ENCODE data around the gene SLC11A1. TPM values are rescaled to one million over a fixed set of nuclear protein-coding genes. Genes with fewer than 3 reads are reported as not detected.

Gene SLC11A1
- total and polyA plus RNA-seq, 11 donors = 0.96 to 31.0 (median 4.5) TPM

GRCh38 chr2:218419630-218420216 lies 37.6 kb downstream of the SLC11A1 start:
- no peak overlapping the region for H3K27ac ChIP-seq

GRCh38 chr2:218421027-218421426 lies 39.0 kb downstream of the SLC11A1 start:
- no peak for TF ChIP-seq CTCF (IDR thresholded peaks at IDR 0.05)
- no peak for TF ChIP-seq POLR2A (IDR thresholded peaks at IDR 0.05)
- DNase-seq = no peak

More at GRCh38 chr2:218419630-218420216, 37.6 kb downstream of the SLC11A1 start:
- no peaks in the 10 kb centered on the region for H3K9me3 ChIP-seq
- H3K36me3 ChIP-seq = no peaks in the 10 kb centered on the region
- ATAC-seq (peak in 1 of 4 donors; percentile 36), DNase-seq (no peak)
- no peaks in the 10 kb centered on the region for H3K27me3 ChIP-seq
- WGBS, 4 donors = 58 to 79% (median 74%) methylated on average over 4 to 7 of the region's 7 CpGs
- TF ChIP-seq CTCF (IDR thresholded peaks at IDR 0.05) = no peak
- no peak for TF ChIP-seq POLR2A (IDR thresholded peaks at IDR 0.05)
- no peak overlapping the region for H3K4me3 ChIP-seq
- no peaks in the 10 kb centered on the region for H3K4me1 ChIP-seq
- intact Hi-C loops (cut with DNase I) = loop anchor here in 2 of 10 donors (5.0 kb wide), 2 partner anchors 38 to 43 kb away; no protein-coding TSS in a partner anchor

GRCh38 chr2:218422403-218423086 lies 40.5 kb downstream of the SLC11A1 start:
- H3K9me3 ChIP-seq = no peaks in the 10 kb centered on the region
- no peaks in the 10 kb centered on the region for H3K27me3 ChIP-seq
- no peak for TF ChIP-seq CTCF (IDR thresholded peaks at IDR 0.05)
- WGBS, 4 donors = 83 to 87% (median 85%) methylated on average over 7 to 9 of the region's 9 CpGs
- no peak overlapping the region for H3K4me3 ChIP-seq
- no peaks in the 10 kb centered on the region for H3K36me3 ChIP-seq
- no peak overlapping the region for H3K27ac ChIP-seq
- ATAC-seq (no peak), DNase-seq (no peak)
- intact Hi-C loops (cut with DNase I) = no loop called here
- no peaks in the 10 kb centered on the region for H3K4me1 ChIP-seq

More at GRCh38 chr2:218421027-218421426, 39.0 kb downstream of the SLC11A1 start:
- ATAC-seq = no peak
- Histone ChIP-seq H3K36me3 (no peaks in the 10 kb centered on the region), H3K9me3 (no peaks in the 10 kb centered on the region), H3K27me3 (no peaks in the 10 kb centered on the region), H3K4me1 (no peaks in the 10 kb centered on the region), H3K27ac (no peak overlapping the region), H3K4me3 (no peak overlapping the region)
- intact Hi-C loops (cut with DNase I) = no loop called here
- WGBS, 4 donors = 84 to 87% (median 86%) methylated on average over 2 of the region's 2 CpGs

- 87 to 91% (median 89%) methylated on average over 9 of the region's 9 CpGs for WGBS, 4 donors
- Histone ChIP-seq H3K4me3 (no peak overlapping the region), H3K4me1 (no peaks in the 10 kb centered on the region), H3K27ac (no peak overlapping the region), H3K36me3 (no peaks in the 10 kb centered on the region), H3K27me3 (no peaks in the 10 kb centered on the region), H3K9me3 (no peaks in the 10 kb centered on the region)
- TF ChIP-seq POLR2A (IDR thresholded peaks at IDR 0.05) = no peak
- no peak for TF ChIP-seq CTCF (IDR thresholded peaks at IDR 0.05)
- DNase-seq (no peak), ATAC-seq (no peak)
- intact Hi-C loops (cut with DNase I) = no loop called here
Observed at GRCh38 chr2:218423584-218423983, 41.5 kb downstream of the SLC11A1 start.

Data from heart left ventricle (tissue), 16 donors.